WTC11 (cell line): ENCODE data around the gene TLE2. TPM values are rescaled to one million over a fixed set of nuclear protein-coding genes. Genes with fewer than 3 reads are reported as not detected.

Source experiments
- ATAC-seq: fragments of 200-7000 bp; cut with Tn5 transposase; 2 replicates; pipeline ENCODE4 v1.10.0; 2021; ENCODE audit warnings: mild to moderate bottlenecking, moderate library complexity
- CTCF ChIA-PET: fragments of 300-600 bp; sonication (Branson Sonifier 250); formaldehyde crosslinking; loops from one replicate; lab custom pipeline; 2021; ENCODE audit warnings: antibody characterized with exemption; lab: Charles Lee
- POLR2A ChIA-PET: fragments of 350-600 bp; sonication (Branson Sonifier 250); formaldehyde crosslinking; loops from one replicate; lab custom pipeline; 2021; ENCODE audit warnings: antibody characterized with exemption; lab: Charles Lee
- DNase-seq: peaks from one replicate; pipeline ENCODE4 v3.0.0; 2021; ENCODE audit warnings: low spot score
- H3K27ac Mint-ChIP-seq: 2 replicates; pipeline ENCODE4 v1.8.0; 2021; ENCODE audit warnings: mixed read lengths
- H3K27me3 Mint-ChIP-seq: 2 replicates; pipeline ENCODE4 v1.8.0; 2021; ENCODE audit warnings: low read depth, mild to moderate bottlenecking, moderate library complexity, mixed read lengths
- H3K36me3 Mint-ChIP-seq: 2 replicates; pipeline ENCODE4 v1.8.0; 2021; ENCODE audit warnings: mixed read lengths
- H3K4me1 Mint-ChIP-seq: 2 replicates; pipeline ENCODE4 v1.8.0; 2022; ENCODE audit warnings: mixed read lengths
- H3K4me3 Mint-ChIP-seq: 2 replicates; pipeline ENCODE4 v1.8.0; 2021; ENCODE audit warnings: mild to moderate bottlenecking, moderate library complexity, mixed read lengths
- H3K9me3 Mint-ChIP-seq: 2 replicates; pipeline ENCODE4 v1.8.0; 2021; ENCODE audit warnings: mixed read lengths
- ARID4B ChIP-seq: sonication (generic); formaldehyde crosslinking; IDR thresholded peaks from 2 replicates; pipeline ENCODE4 v1.8.0; 2023; ENCODE audit warnings: missing genetic modification reagents, mild to moderate bottlenecking, borderline replicate concordance
- ATF1 ChIP-seq: sonication (generic); formaldehyde crosslinking; IDR thresholded peaks from 2 replicates; pipeline ENCODE4 v1.8.1; 2023; ENCODE audit warnings: mild to moderate bottlenecking, moderate library complexity, missing genetic modification reagents
- E2F1 ChIP-seq: sonication (generic); formaldehyde crosslinking; IDR thresholded peaks from 2 replicates; pipeline ENCODE4 v1.8.0; 2022; ENCODE audit warnings: mild to moderate bottlenecking, missing genetic modification reagents
- ESRRA ChIP-seq: sonication (generic); formaldehyde crosslinking; IDR thresholded peaks from 2 replicates; pipeline ENCODE4 v1.8.1; 2022; ENCODE audit warnings: mild to moderate bottlenecking, missing genetic modification reagents, borderline replicate concordance
- FOXJ3 ChIP-seq: sonication (generic); formaldehyde crosslinking; IDR thresholded peaks from 2 replicates; pipeline ENCODE4 v1.9.0; 2021; ENCODE audit warnings: missing genetic modification reagents, mild to moderate bottlenecking, borderline replicate concordance
- FOXP1 ChIP-seq: sonication (generic); formaldehyde crosslinking; IDR thresholded peaks from 2 replicates; pipeline ENCODE4 v1.8.0; 2022; ENCODE audit warnings: missing genetic modification reagents, mild to moderate bottlenecking, moderate library complexity, borderline replicate concordance
- GABPB1 ChIP-seq: sonication (generic); formaldehyde crosslinking; IDR thresholded peaks from 2 replicates; pipeline ENCODE4 v1.8.1; 2023; ENCODE audit warnings: mild to moderate bottlenecking, missing genetic modification reagents
- GRHL2 ChIP-seq: fragments of 250-450 bp; sonication (Bioruptor Pico); IDR thresholded peaks from 2 replicates; pipeline ENCODE4 v1.8.0; 2022; ENCODE audit warnings: mild to moderate bottlenecking, moderate library complexity; ENCODE audit not compliant: insufficient replicate concordance, severe bottlenecking
- HMGA2 ChIP-seq: fragments of 250-450 bp; sonication (Bioruptor Pico); IDR thresholded peaks from 2 replicates; pipeline ENCODE4 v1.4.0; 2021; ENCODE audit warnings: mild to moderate bottlenecking, moderate library complexity
- JAZF1 ChIP-seq: fragments of 250-450 bp; sonication (Bioruptor Pico); IDR thresholded peaks from 2 replicates; pipeline ENCODE4 v1.9.0; 2021; ENCODE audit warnings: moderate library complexity, mild to moderate bottlenecking, inconsistent platforms
- JUN ChIP-seq: sonication (generic); formaldehyde crosslinking; IDR thresholded peaks from 2 replicates; pipeline ENCODE4 v1.8.0; 2023; ENCODE audit warnings: mild to moderate bottlenecking, missing genetic modification reagents
- MLX ChIP-seq: sonication (generic); formaldehyde crosslinking; IDR thresholded peaks from 2 replicates; pipeline ENCODE4 v1.8.1; 2023; ENCODE audit warnings: mild to moderate bottlenecking, missing genetic modification reagents, moderate library complexity
- NFYB ChIP-seq: sonication (generic); formaldehyde crosslinking; conservative IDR thresholded peaks from 2 replicates; pipeline ENCODE4 v1.8.0; 2022; ENCODE audit warnings: low read depth, missing genetic modification reagents
- RELA ChIP-seq: sonication (generic); formaldehyde crosslinking; IDR thresholded peaks from 2 replicates; pipeline ENCODE4 v1.8.1; 2022; ENCODE audit warnings: missing genetic modification reagents, mild to moderate bottlenecking, borderline replicate concordance
- TCF7 ChIP-seq: sonication (generic); formaldehyde crosslinking; IDR thresholded peaks from 2 replicates; pipeline ENCODE4 v1.8.0; 2022; ENCODE audit warnings: mild to moderate bottlenecking, low read depth, missing genetic modification reagents, moderate library complexity
- TP53 ChIP-seq: sonication (generic); formaldehyde crosslinking; IDR thresholded peaks from 2 replicates; pipeline ENCODE4 v1.8.1; 2023; ENCODE audit warnings: mild to moderate bottlenecking, missing genetic modification reagents
- ZNF138 ChIP-seq: sonication (generic); formaldehyde crosslinking; conservative IDR thresholded peaks from 2 replicates; pipeline ENCODE4 v1.8.1; 2022; ENCODE audit warnings: mild to moderate bottlenecking, moderate library complexity, missing genetic modification reagents
- ZNF232 ChIP-seq: sonication (generic); formaldehyde crosslinking; IDR thresholded peaks from 2 replicates; pipeline ENCODE4 v1.8.0; 2022; ENCODE audit warnings: mild to moderate bottlenecking, missing genetic modification reagents
- ZNF416 ChIP-seq: fragments of 250-450 bp; sonication (Bioruptor Pico); IDR thresholded peaks from 2 replicates; pipeline ENCODE4 v1.9.0; 2021; ENCODE audit warnings: mild to moderate bottlenecking, inconsistent platforms
- ZNF423 ChIP-seq: fragments of 250-450 bp; sonication (Bioruptor Pico); IDR thresholded peaks from 2 replicates; pipeline ENCODE4 v2.1.2; 2022; ENCODE audit warnings: mild to moderate bottlenecking, moderate library complexity
- total RNA-seq: library from RNA; stranded (reverse); gene quantifications from 3 replicates; pipeline ENCODE4 v1.2.3, GENCODE V29; 2021
- TF ChIP-seq, protein P1 (sequence below): sonication (generic); formaldehyde crosslinking; IDR thresholded peaks from 2 replicates; pipeline ENCODE4 v1.8.0; 2022; ENCODE audit warnings: mild to moderate bottlenecking, missing genetic modification reagents
- TF ChIP-seq, protein P2 (sequence below): sonication (generic); formaldehyde crosslinking; IDR thresholded peaks from 2 replicates; pipeline ENCODE4 v1.8.1; 2023; ENCODE audit warnings: mild to moderate bottlenecking, missing genetic modification reagents
- TF ChIP-seq, protein P3 (sequence below): sonication (generic); formaldehyde crosslinking; IDR thresholded peaks from 2 replicates; pipeline ENCODE4 v1.8.1; 2022; ENCODE audit warnings: low read depth, mild to moderate bottlenecking, moderate library complexity, missing genetic modification reagents, borderline replicate concordance
- TF ChIP-seq, protein P4 (sequence below): sonication (generic); formaldehyde crosslinking; IDR thresholded peaks from 2 replicates; pipeline ENCODE4 v1.8.0; 2023; ENCODE audit warnings: mild to moderate bottlenecking, missing genetic modification reagents

The TLE2 gene
- total RNA-seq, 1 experiment from 2014 or later = 20.0 TPM

DNA sequence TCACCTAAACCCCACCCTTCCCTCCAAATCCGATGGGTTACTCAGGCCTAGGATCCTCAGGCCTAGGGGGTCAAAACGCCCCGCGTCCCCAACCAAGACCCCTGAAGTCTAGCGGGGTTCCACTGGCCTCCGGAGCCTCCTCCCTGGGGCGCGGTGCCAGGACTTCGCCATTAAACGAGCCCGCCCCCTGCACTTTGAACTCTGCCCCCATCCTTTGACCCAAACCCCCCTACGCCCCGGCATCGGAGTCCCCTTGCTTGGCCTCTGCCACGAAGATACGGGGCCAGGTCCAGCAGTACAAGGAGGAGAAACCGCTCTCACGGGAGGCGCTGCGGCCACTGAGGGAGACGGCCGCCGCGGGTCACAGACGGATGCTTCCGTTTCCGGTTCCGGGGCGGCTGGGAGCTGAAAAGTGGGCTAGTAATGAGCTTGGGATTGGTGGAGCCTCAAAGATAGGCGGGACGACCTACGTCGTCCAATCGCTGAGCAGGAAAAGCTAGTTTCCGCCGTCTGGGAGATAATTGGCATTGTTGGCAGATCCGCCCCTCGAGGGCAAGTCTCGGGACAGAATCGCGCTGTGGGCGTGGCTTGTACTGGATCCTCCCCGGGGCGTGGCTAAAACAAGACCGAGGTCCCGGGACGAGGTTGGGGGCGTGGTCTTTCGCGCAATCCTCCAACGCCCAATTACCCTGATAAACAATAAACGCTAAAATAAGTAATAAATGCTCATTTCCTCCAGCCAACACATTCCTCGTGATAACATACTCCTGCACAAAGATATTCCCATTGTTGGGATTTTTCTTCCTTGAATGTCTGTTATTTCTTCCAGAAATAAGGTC, 78.6 kb downstream of the TLE2 start:
- peak overlapping the region; percentile 97 for H3K4me3 Mint-ChIP-seq
- POLR2A ChIA-PET = interaction anchor here (0.6 to 1.3 kb wide), 5 partner anchors 51 to 357 kb away, joined by 3 to 6 read pairs (median 3); partner anchors contain the start of genes TLE5 and ZNF555
- CTCF ChIA-PET = interaction anchor here (0.5 to 4.5 kb wide), 88 partner anchors 8 to 535 kb away, joined by 3 to 84 read pairs (median 5); partner anchors contain the start of genes CELF5, SGTA, THOP1 and TLE6
- ATAC-seq (peak; percentile 97), DNase-seq (peak; percentile 100)
- H3K4me1 Mint-ChIP-seq = peaks cover 8% of the 10 kb centered on the region
- no peaks in the 10 kb centered on the region for H3K36me3 Mint-ChIP-seq
- no peaks in the 10 kb centered on the region for H3K9me3 Mint-ChIP-seq
- H3K27me3 Mint-ChIP-seq = no peaks in the 10 kb centered on the region
- peak overlapping the region; percentile 93 for H3K27ac Mint-ChIP-seq
- peak; percentile 81 for TF ChIP-seq GABPB1 (CRISPR knock-in tag)
- no peak for TF ChIP-seq MLX
- TF ChIP-seq, protein P1, sequence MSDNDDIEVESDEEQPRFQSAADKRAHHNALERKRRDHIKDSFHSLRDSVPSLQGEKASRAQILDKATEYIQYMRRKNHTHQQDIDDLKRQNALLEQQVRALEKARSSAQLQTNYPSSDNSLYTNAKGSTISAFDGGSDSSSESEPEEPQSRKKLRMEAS = peak; percentile 72
- no peak for TF ChIP-seq TCF7 (CRISPR knock-in tag)
- TF ChIP-seq ZNF138 (CRISPR knock-in tag) = no peak
- TF ChIP-seq, protein P2, sequence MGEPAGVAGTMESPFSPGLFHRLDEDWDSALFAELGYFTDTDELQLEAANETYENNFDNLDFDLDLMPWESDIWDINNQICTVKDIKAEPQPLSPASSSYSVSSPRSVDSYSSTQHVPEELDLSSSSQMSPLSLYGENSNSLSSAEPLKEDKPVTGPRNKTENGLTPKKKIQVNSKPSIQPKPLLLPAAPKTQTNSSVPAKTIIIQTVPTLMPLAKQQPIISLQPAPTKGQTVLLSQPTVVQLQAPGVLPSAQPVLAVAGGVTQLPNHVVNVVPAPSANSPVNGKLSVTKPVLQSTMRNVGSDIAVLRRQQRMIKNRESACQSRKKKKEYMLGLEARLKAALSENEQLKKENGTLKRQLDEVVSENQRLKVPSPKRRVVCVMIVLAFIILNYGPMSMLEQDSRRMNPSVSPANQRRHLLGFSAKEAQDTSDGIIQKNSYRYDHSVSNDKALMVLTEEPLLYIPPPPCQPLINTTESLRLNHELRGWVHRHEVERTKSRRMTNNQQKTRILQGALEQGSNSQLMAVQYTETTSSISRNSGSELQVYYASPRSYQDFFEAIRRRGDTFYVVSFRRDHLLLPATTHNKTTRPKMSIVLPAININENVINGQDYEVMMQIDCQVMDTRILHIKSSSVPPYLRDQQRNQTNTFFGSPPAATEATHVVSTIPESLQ (CRISPR knock-in tag) = no peak
- TF ChIP-seq TP53 (CRISPR knock-in tag) = no peak
- TF ChIP-seq ZNF416 = no peak
- TF ChIP-seq E2F1 (CRISPR knock-in tag) = no peak
- TF ChIP-seq RELA (CRISPR knock-in tag) = no peak
- no peak for TF ChIP-seq HMGA2 (CRISPR knock-in tag)
- TF ChIP-seq, protein P3, sequence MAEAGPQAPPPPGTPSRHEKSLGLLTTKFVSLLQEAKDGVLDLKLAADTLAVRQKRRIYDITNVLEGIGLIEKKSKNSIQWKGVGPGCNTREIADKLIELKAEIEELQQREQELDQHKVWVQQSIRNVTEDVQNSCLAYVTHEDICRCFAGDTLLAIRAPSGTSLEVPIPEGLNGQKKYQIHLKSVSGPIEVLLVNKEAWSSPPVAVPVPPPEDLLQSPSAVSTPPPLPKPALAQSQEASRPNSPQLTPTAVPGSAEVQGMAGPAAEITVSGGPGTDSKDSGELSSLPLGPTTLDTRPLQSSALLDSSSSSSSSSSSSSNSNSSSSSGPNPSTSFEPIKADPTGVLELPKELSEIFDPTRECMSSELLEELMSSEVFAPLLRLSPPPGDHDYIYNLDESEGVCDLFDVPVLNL = no peak
- TF ChIP-seq, protein P4, sequence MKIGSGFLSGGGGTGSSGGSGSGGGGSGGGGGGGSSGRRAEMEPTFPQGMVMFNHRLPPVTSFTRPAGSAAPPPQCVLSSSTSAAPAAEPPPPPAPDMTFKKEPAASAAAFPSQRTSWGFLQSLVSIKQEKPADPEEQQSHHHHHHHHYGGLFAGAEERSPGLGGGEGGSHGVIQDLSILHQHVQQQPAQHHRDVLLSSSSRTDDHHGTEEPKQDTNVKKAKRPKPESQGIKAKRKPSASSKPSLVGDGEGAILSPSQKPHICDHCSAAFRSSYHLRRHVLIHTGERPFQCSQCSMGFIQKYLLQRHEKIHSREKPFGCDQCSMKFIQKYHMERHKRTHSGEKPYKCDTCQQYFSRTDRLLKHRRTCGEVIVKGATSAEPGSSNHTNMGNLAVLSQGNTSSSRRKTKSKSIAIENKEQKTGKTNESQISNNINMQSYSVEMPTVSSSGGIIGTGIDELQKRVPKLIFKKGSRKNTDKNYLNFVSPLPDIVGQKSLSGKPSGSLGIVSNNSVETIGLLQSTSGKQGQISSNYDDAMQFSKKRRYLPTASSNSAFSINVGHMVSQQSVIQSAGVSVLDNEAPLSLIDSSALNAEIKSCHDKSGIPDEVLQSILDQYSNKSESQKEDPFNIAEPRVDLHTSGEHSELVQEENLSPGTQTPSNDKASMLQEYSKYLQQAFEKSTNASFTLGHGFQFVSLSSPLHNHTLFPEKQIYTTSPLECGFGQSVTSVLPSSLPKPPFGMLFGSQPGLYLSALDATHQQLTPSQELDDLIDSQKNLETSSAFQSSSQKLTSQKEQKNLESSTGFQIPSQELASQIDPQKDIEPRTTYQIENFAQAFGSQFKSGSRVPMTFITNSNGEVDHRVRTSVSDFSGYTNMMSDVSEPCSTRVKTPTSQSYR = no peak
- no peak for TF ChIP-seq ATF1 (CRISPR knock-in tag)
- TF ChIP-seq FOXJ3 (CRISPR knock-in tag) = no peak
- peak; percentile 46; the same call in 1 of the 2 replicates for TF ChIP-seq JUN (CRISPR knock-in tag)
- TF ChIP-seq ZNF232 (CRISPR knock-in tag) = no peak
- peak; percentile 85; the same call in 1 of the 2 replicates for TF ChIP-seq ARID4B
- TF ChIP-seq ESRRA (CRISPR knock-in tag) = no peak
- TF ChIP-seq FOXP1 (CRISPR knock-in tag) = peak; percentile 26; the same call in 1 of the 2 replicates
- TF ChIP-seq ZNF423 (CRISPR knock-in tag) = no peak
- TF ChIP-seq JAZF1 (CRISPR knock-in tag) = no peak
- TF ChIP-seq NFYB = peak; percentile 74
- TF ChIP-seq GRHL2 (CRISPR knock-in tag) = no peak
